IMR-90 (cell line): Measurements from ENCODE around the gene EPB41L2. TPM values are rescaled to one million over a fixed set of nuclear protein-coding genes. Genes with fewer than 3 reads are reported as not detected.
A peak's percentile ranks its signal among the peaks of the same experiment; 100 is the strongest.

Experiments
- ATAC-seq: fragments of 200-7000 bp; cut with Tn5 transposase; 2 replicates; pipeline ENCODE4 v1.9.1; 2020; ENCODE audit warnings: low read depth, mild to moderate bottlenecking, moderate library complexity
- BruUV-seq: library from RNA; stranded (reverse); fragments of 400-500 nt; replicated peaks from 2 replicates; lab custom pipeline; 2021; lab: Mats Ljungman, UMichigan
- CTCF ChIA-PET: fragments of 300-600 bp; formaldehyde crosslinking; extraction: SDS; loops from one replicate; lab custom pipeline; 2021; ENCODE audit warnings: antibody characterized with exemption; lab: Yijun Ruan, JAX
- POLR2A ChIA-PET: fragments of 300-600 bp; sonication (Branson Sonifier 250); formaldehyde crosslinking; loops from one replicate; lab custom pipeline; 2022; ENCODE audit warnings: antibody characterized with exemption; ENCODE audit not compliant: unreplicated experiment; lab: Charles Lee
- DNase-seq: peaks from one replicate; pipeline ENCODE4 v3.0.0; 2013
- H2AFZ ChIP-seq: replicated peaks from 2 replicates; pipeline ENCODE3; 2013; ENCODE audit warnings: low read length, mild to moderate bottlenecking; ENCODE audit not compliant: poor library complexity
- H2AK5ac ChIP-seq: 2 replicates; pipeline ENCODE4 v1.6.1; 2013; ENCODE audit warnings: low read depth, low read length, inconsistent platforms
- H2AK9ac ChIP-seq: replicated peaks from 2 replicates; pipeline ENCODE3; 2013; ENCODE audit warnings: mild to moderate bottlenecking, low read depth, low read length, moderate library complexity; ENCODE audit not compliant: poor library complexity
- H2BK120ac ChIP-seq: 2 replicates; pipeline ENCODE4 v1.6.1; 2013; ENCODE audit warnings: low read depth, low read length, inconsistent platforms
- H2BK15ac ChIP-seq: 3 replicates; pipeline ENCODE4 v1.6.1; 2013; ENCODE audit warnings: low read depth, low read length, inconsistent platforms
- H2BK20ac ChIP-seq: 2 replicates; pipeline ENCODE4 v1.6.1; 2013; ENCODE audit warnings: low read depth, mild to moderate bottlenecking, inconsistent platforms, low read length, moderate library complexity
- H2BK5ac ChIP-seq: 2 replicates; pipeline ENCODE4 v1.6.1; 2013; ENCODE audit warnings: mild to moderate bottlenecking, low read depth, low read length, inconsistent platforms; ENCODE audit not compliant: poor library complexity, severe bottlenecking
- H3K14ac ChIP-seq: replicated peaks from 2 replicates; pipeline ENCODE4 v1.6.1; 2013; ENCODE audit warnings: low read depth, low read length, inconsistent platforms
- H3K18ac ChIP-seq: 2 replicates; pipeline ENCODE4 v1.6.1; 2013; ENCODE audit warnings: low read depth, low read length, control low read depth
- H3K23ac ChIP-seq: 2 replicates; pipeline ENCODE4 v1.6.1; 2013; ENCODE audit warnings: low read depth, low read length, inconsistent platforms
- H3K27ac ChIP-seq: 2 replicates; pipeline ENCODE4 v1.5.1; 2013; ENCODE audit warnings: mild to moderate bottlenecking, control low read depth, low read length; ENCODE audit not compliant: insufficient read depth
- H3K27me3 ChIP-seq: 2 replicates; pipeline ENCODE4 v1.6.1; 2013; ENCODE audit warnings: low read length; ENCODE audit not compliant: control insufficient read depth, insufficient read depth
- H3K36me3 ChIP-seq: 2 replicates; pipeline ENCODE4 v1.6.1; 2013; ENCODE audit warnings: low read length, mixed read lengths; ENCODE audit not compliant: control insufficient read depth, insufficient read depth
- H3K4ac ChIP-seq: 2 replicates; pipeline ENCODE4 v1.6.1; 2013; ENCODE audit warnings: low read depth, low read length, inconsistent platforms
- H3K4me1 ChIP-seq: 2 replicates; pipeline ENCODE4 v1.6.1; 2013; ENCODE audit warnings: low read length, mixed read lengths; ENCODE audit not compliant: control insufficient read depth, insufficient read depth
- H3K4me2 ChIP-seq: 2 replicates; pipeline ENCODE4 v1.6.1; 2013; ENCODE audit warnings: low read depth, mild to moderate bottlenecking, control low read depth, low read length, moderate library complexity
- H3K4me3 ChIP-seq: 2 replicates; pipeline ENCODE4 v1.5.1; 2013; ENCODE audit warnings: low read depth, mild to moderate bottlenecking, control low read depth, low read length, moderate library complexity; ENCODE audit not compliant: insufficient read depth
- H3K56ac ChIP-seq: 2 replicates; pipeline ENCODE4 v1.6.1; 2013; ENCODE audit warnings: low read length, inconsistent platforms; ENCODE audit not compliant: insufficient read depth; ENCODE audit errors: extremely low read depth
- H3K79me1 ChIP-seq, 2 experiments: 2 replicates each; pipeline ENCODE4 v1.6.1; 2013; ENCODE audit warnings: low read length in 2 of 2, inconsistent platforms in 1 of 2, low read depth in 1 of 2
- H3K9ac ChIP-seq: 2 replicates; pipeline ENCODE4 v1.6.1; 2013; ENCODE audit warnings: low read depth, low read length, control low read depth
- H3K9me1 ChIP-seq: 2 replicates; pipeline ENCODE4 v1.6.1; 2013; ENCODE audit warnings: low read length, inconsistent platforms; ENCODE audit not compliant: insufficient read depth
- H3K9me3 ChIP-seq: 2 replicates; pipeline ENCODE4 v1.6.1; 2013; ENCODE audit warnings: low read length; ENCODE audit not compliant: control insufficient read depth, insufficient read depth
- H4K20me1 ChIP-seq: 2 replicates; pipeline ENCODE4 v1.6.1; 2013; ENCODE audit warnings: low read length, inconsistent platforms; ENCODE audit not compliant: insufficient read depth
- H4K5ac ChIP-seq: 2 replicates; pipeline ENCODE4 v1.6.1; 2013; ENCODE audit warnings: mild to moderate bottlenecking, low read depth, low read length, control low read depth
- H4K8ac ChIP-seq, 2 experiments: 2 replicates each; pipeline ENCODE4 v1.6.1; 2013; ENCODE audit warnings: low read depth in 2 of 2, low read length in 2 of 2, control low read depth in 1 of 2, inconsistent platforms in 1 of 2
- H4K91ac ChIP-seq: 2 replicates; pipeline ENCODE4 v1.6.1; 2013; ENCODE audit warnings: low read depth, low read length, inconsistent platforms; ENCODE audit not compliant: insufficient read depth
- BHLHE40 ChIP-seq: fragments of 150-350 bp; IDR thresholded peaks from 2 replicates; pipeline ENCODE4 v1.6.1; 2016; ENCODE audit warnings: mild to moderate bottlenecking, low read depth, low read length
- CEBPB ChIP-seq: IDR thresholded peaks from 2 replicates; pipeline ENCODE4 v1.6.1; 2012; ENCODE audit warnings: low read depth, low read length, improper control_type of control experiment
- CHD1 ChIP-seq: IDR thresholded peaks from 2 replicates; pipeline ENCODE4 v1.6.1; 2012; ENCODE audit warnings: low read depth, low read length, improper control_type of control experiment
- CTCF ChIP-seq: conservative IDR thresholded peaks from 2 replicates; pipeline ENCODE4 v1.5.1; 2012; ENCODE audit warnings: mild to moderate bottlenecking, low read depth, low read length, improper control_type of control experiment
- ELK1 ChIP-seq: fragments of 150-350 bp; IDR thresholded peaks from 2 replicates; pipeline ENCODE4 v1.6.1; 2016; ENCODE audit warnings: low read depth, mild to moderate bottlenecking, low read length, moderate library complexity, borderline replicate concordance
- FOS ChIP-seq: fragments of 150-350 bp; IDR thresholded peaks from 2 replicates; pipeline ENCODE4 v1.6.1; 2016; ENCODE audit warnings: low read depth, low read length
- MAFK ChIP-seq: IDR thresholded peaks from 2 replicates; pipeline ENCODE4 v1.6.1; 2012; ENCODE audit warnings: low read depth, low read length, improper control_type of control experiment
- MAZ ChIP-seq: IDR thresholded peaks from 2 replicates; pipeline ENCODE4 v1.6.1; 2012; ENCODE audit warnings: low read depth, mild to moderate bottlenecking, low read length, improper control_type of control experiment, moderate library complexity, borderline replicate concordance
- MXI1 ChIP-seq: IDR thresholded peaks from 2 replicates; pipeline ENCODE4 v1.6.1; 2012; ENCODE audit warnings: low read depth, mild to moderate bottlenecking, low read length, moderate library complexity, borderline replicate concordance
- NFE2L2 ChIP-seq: fragments of 150-350 bp; IDR thresholded peaks from 2 replicates; pipeline ENCODE4 v1.6.1; 2016; ENCODE audit warnings: low read depth, mild to moderate bottlenecking, low read length
- POLR2A ChIP-seq: IDR thresholded peaks from 2 replicates; pipeline ENCODE4 v1.6.1; 2012; ENCODE audit warnings: mild to moderate bottlenecking, low read depth, low read length
- RAD21 ChIP-seq: IDR thresholded peaks from 2 replicates; pipeline ENCODE4 v1.6.1; 2012; ENCODE audit warnings: low read length, improper control_type of control experiment
- RCOR1 ChIP-seq: IDR thresholded peaks from 2 replicates; pipeline ENCODE4 v1.6.1; 2012; ENCODE audit warnings: mild to moderate bottlenecking, low read length, improper control_type of control experiment; ENCODE audit not compliant: insufficient replicate concordance
- RFX5 ChIP-seq: IDR thresholded peaks from 2 replicates; pipeline ENCODE4 v1.8.0; 2012; ENCODE audit warnings: low read depth, mild to moderate bottlenecking, low read length, moderate library complexity
- SMC3 ChIP-seq: fragments of 150-350 bp; IDR thresholded peaks from 2 replicates; pipeline ENCODE4 v1.6.1; 2016; ENCODE audit warnings: low read depth, mild to moderate bottlenecking, antibody characterized with exemption, low read length, moderate library complexity
- USF2 ChIP-seq: fragments of 150-350 bp; IDR thresholded peaks from 2 replicates; pipeline ENCODE4 v1.6.1; 2017; ENCODE audit warnings: mild to moderate bottlenecking, antibody characterized with exemption, low read length, low read depth
- WGBS, 2 experiments: methylation state at CpG; one replicate each; pipeline versions ENCODE4 v1.1.5 to v1.1.7; 2013; ENCODE audit warnings: missing lambda C conversion rate in 2 of 2; ENCODE audit not compliant: insufficient read length in 1 of 2; ENCODE audit errors: extremely low coverage in 2 of 2; 5-methylcytosine and 5-hydroxymethylcytosine counted together
- dilution Hi-C: fragments of 300-500 bp; cut with HindIII; formaldehyde crosslinking; loops from one replicate; pipeline ENCODE4 v1.14.3; 2018; ENCODE audit warnings: low sequenced_read_pairs; ENCODE audit not compliant: unreplicated experiment
- in situ Hi-C: fragments of 300-500 bp; cut with MboI; formaldehyde crosslinking; loops from 3 replicates; pipeline ENCODE4 v1.14.3; 2019; ENCODE audit warnings: low sequenced_read_pairs, inconsistent platforms, mixed read lengths
- intact Hi-C: fragments of 100-400 bp; cut with micrococcal nuclease; formaldehyde crosslinking; loops from 2 replicates; pipeline ENCODE4 v1.10.0; 2022
- polyA plus RNA-seq, 3 experiments: library from polyadenylated mRNA; depleted of rRNA; stranded (reverse); fragments of >200 nt; gene quantifications; 2 replicates each; pipeline ENCODE4 v1.2.3, GENCODE V29; 2012; ENCODE audit warnings: low replicate concordance in 1 of 3
- total RNA-seq: library from RNA; depleted of rRNA; stranded (reverse); fragments of >200 nt; gene quantifications from 2 replicates; pipeline ENCODE4 v1.2.3, GENCODE V29; 2012

The EPB41L2 gene
- total and polyA plus RNA-seq, 2 of the 4 experiments (the other 2 are of a cell fraction), result 85.7 to 99.8 TPM

GRCh38 chr6:130945401-130945919 is 117.6 kb downstream of the EPB41L2 start:
- peak; percentile 33 for DNase-seq
- H3K27ac ChIP-seq, result no peak overlapping the region
- H4K20me1 ChIP-seq, result no peaks in the 10 kb centered on the region; the same call in 1 of the 2 replicates
- WGBS, 2 experiments, result no CpG with 5 or more reads among the region's 4 CpGs
- in situ Hi-C loops, result no loop called here
- intact Hi-C loops, result no loop called here
- H4K5ac ChIP-seq, result peak overlapping the region; percentile 48; the same call in 1 of the 2 replicates
- peak overlapping the region; percentile 24; the same call in 1 of the 2 replicates for H3K4me2 ChIP-seq
- H3K23ac ChIP-seq, result no peak overlapping the region
- no peak overlapping the region for H3K14ac ChIP-seq
- no peaks in the 10 kb centered on the region for H3K9me3 ChIP-seq
- H3K4ac ChIP-seq, result no peak overlapping the region
- no peak overlapping the region for H4K8ac ChIP-seq
- H3K4me1 ChIP-seq, result peaks cover 4% of the 10 kb centered on the region
- ChIA-PET POLR2A (no interaction called here), CTCF (interaction anchor here (0.7 kb wide), 1 partner anchor 53 kb away, joined by 3 read pairs; no protein-coding TSS in a partner anchor)
- no peak overlapping the region for H2AK9ac ChIP-seq
- no peak overlapping the region for H2AK5ac ChIP-seq
- no peak overlapping the region for H3K9ac ChIP-seq
- peaks cover 3% of the 10 kb centered on the region for H3K36me3 ChIP-seq
- no peak overlapping the region for H2BK15ac ChIP-seq
- H2BK20ac ChIP-seq, result no peak overlapping the region
- no peaks in the 10 kb centered on the region for H3K27me3 ChIP-seq
- ATAC-seq, result no peak
- no peak overlapping the region for H3K56ac ChIP-seq
- TF ChIP-seq MAZ (no peak), CHD1 (no peak), MXI1 (no peak), RAD21 (no peak; the same call in 1 of the 2 replicates), RFX5 (no peak), RCOR1 (no peak), USF2 (no peak), MAFK (no peak), SMC3 (no peak), NFE2L2 (no peak), BHLHE40 (no peak), FOS (no peak), CTCF (no peak), ELK1 (no peak), CEBPB (no peak), POLR2A (no peak)
- no peak overlapping the region for H2BK120ac ChIP-seq
- H2AFZ ChIP-seq, result no peak overlapping the region
- no peak overlapping the region for H3K4me3 ChIP-seq
- no peak overlapping the region for H4K91ac ChIP-seq
- peaks cover 3% of the 10 kb centered on the region; the same call in 1 of the 2 replicates for H3K9me1 ChIP-seq
- dilution Hi-C loops, result no loop called here
- H2BK5ac ChIP-seq, result no peak overlapping the region
- no TSS peak for BruUV-seq
- H3K79me1 ChIP-seq, result peaks cover 28 to 43% of the 10 kb centered on the region in 2 experiments
- peak overlapping the region; percentile 77; the same call in 1 of the 2 replicates for H3K18ac ChIP-seq
